Fibroblast of lung (primary cell): ENCODE data around the gene RPL34.

Experiments used
- CTCF ChIP-seq, 2 donors: IDR thresholded peaks in 1 of 2; conservative IDR thresholded peaks in 1 of 2; 1 replicate in 1 of 2; 2 replicates in 1 of 2; pipeline ENCODE4 v1.5.1; 2011 to 2012; ENCODE audit warnings: low read length in 2 of 2, control low read depth in 1 of 2, inconsistent platforms in 1 of 2, low read depth in 1 of 2, mild to moderate bottlenecking in 1 of 2
- EZH2 ChIP-seq: IDR thresholded peaks from 2 replicates; pipeline ENCODE4 v1.5.1; 2012; ENCODE audit warnings: low read length, control low read depth, mild to moderate bottlenecking; ENCODE audit errors: missing control alignments

- no peak for TF ChIP-seq CTCF (conservative IDR thresholded peaks at IDR 0.05 in 1 of 2, IDR thresholded peaks at IDR 0.05 in 1 of 2; ENCODE audit: low read depth in 1 of 2, low read length in 2 of 2)
- TF ChIP-seq EZH2 = no peak
Measured at GRCh38 chr4:108607079-108607815, 13.1 kb upstream of the RPL34 start.
